Activated CD4-positive, alpha-beta T cell treated with anti-CD3 and anti-CD28 coated beads, Interleukin-2, amount 10 ng/mL, durations not matched to agents 7 days and 5 days (primary cell): ENCODE measurements around the gene SNCG. TPM values are rescaled to one million over a fixed set of nuclear protein-coding genes. Genes with fewer than 3 reads are reported as not detected.
A peak's percentile ranks its signal among the peaks of the same experiment; 100 is the strongest.
"Not testable (repeated sequence)": the region's sequence is repeated elsewhere in the genome, so short reads cannot be mapped to it uniquely, and the experiment has no call there.

Experiments
- CTCF ChIA-PET: fragments of 350-600 bp; sonication (Branson Sonifier 250); formaldehyde crosslinking; loops from one replicate; lab custom pipeline; 2021; ENCODE audit warnings: antibody characterized with exemption; lab: Charles Lee
- POLR2A ChIA-PET: fragments of 350-600 bp; sonication (Branson Sonifier 250); formaldehyde crosslinking; loops from one replicate; lab custom pipeline; 2021; ENCODE audit warnings: antibody characterized with exemption; lab: Charles Lee
- DNase-seq: peaks from one replicate; pipeline ENCODE4 v3.0.0-alpha.2; 2020
- H3K27ac Mint-ChIP-seq: one replicate; pipeline ENCODE4 v1.8.0; 2021; ENCODE audit warnings: mild to moderate bottlenecking, moderate library complexity, mixed read lengths
- H3K27me3 Mint-ChIP-seq: one replicate; pipeline ENCODE4 v1.8.0; 2021; ENCODE audit warnings: mixed read lengths
- H3K36me3 Mint-ChIP-seq: one replicate; pipeline ENCODE4 v1.8.0; 2021; ENCODE audit warnings: low read depth, mixed read lengths
- H3K4me1 Mint-ChIP-seq: one replicate; pipeline ENCODE4 v1.8.0; 2021; ENCODE audit warnings: mixed read lengths
- H3K4me3 Mint-ChIP-seq: one replicate; pipeline ENCODE4 v1.8.0; 2021; ENCODE audit warnings: mild to moderate bottlenecking, moderate library complexity, mixed read lengths
- H3K9me3 Mint-ChIP-seq: one replicate; pipeline ENCODE4 v1.8.0; 2021; ENCODE audit warnings: mixed read lengths
- total RNA-seq, 2 experiments: library from RNA; stranded (reverse); gene quantifications; one replicate each; pipeline ENCODE4 v1.2.3, GENCODE V29; 2021

The SNCG gene
- total RNA-seq: not detected

- H3K36me3 Mint-ChIP-seq: no peaks in the 10 kb centered on the region
- H3K4me3 Mint-ChIP-seq: no peak within 1 kb of the TSS
- peak within 1 kb of the TSS; percentile 71 for H3K27ac Mint-ChIP-seq
- no peaks in the 10 kb centered on the region for H3K27me3 Mint-ChIP-seq
- H3K9me3 Mint-ChIP-seq: peaks cover 5% of the 10 kb centered on the region
- POLR2A ChIA-PET: no interaction called here
- DNase-seq: no peak
- CTCF ChIA-PET: interaction anchor here (0.6 kb wide), 1 partner anchor 15 kb away, joined by 3 read pairs; no protein-coding TSS in a partner anchor
- H3K4me1 Mint-ChIP-seq: peaks cover 3% of the 10 kb centered on the region
These were observed at the start of gene SNCG for GRCh38 chr10:86958116-86958900. Gene SNCG (plus strand): TSS chr10:86958599. CDS start chr10:86958698, 99 bp downstream.

- no peak overlapping the region for H3K27ac Mint-ChIP-seq
- H3K36me3 Mint-ChIP-seq: peaks cover 11% of the 10 kb centered on the region
- H3K4me3 Mint-ChIP-seq: no peak overlapping the region
- CTCF ChIA-PET: no interaction called here
- no peaks in the 10 kb centered on the region for H3K9me3 Mint-ChIP-seq
- no peaks in the 10 kb centered on the region for H3K27me3 Mint-ChIP-seq
- DNase-seq: no peak
- no peaks in the 10 kb centered on the region for H3K4me1 Mint-ChIP-seq
- POLR2A ChIA-PET: no interaction called here
These were observed 43.7 kb upstream of the SNCG start for GRCh38 chr10:86914734-86915133.

- no peak for DNase-seq
- H3K27ac Mint-ChIP-seq: no peak overlapping the region
- ChIA-PET POLR2A (no interaction called here), CTCF (no interaction called here)
- no peaks in the 10 kb centered on the region for H3K4me1 Mint-ChIP-seq
- H3K27me3 Mint-ChIP-seq: no peaks in the 10 kb centered on the region
- no peaks in the 10 kb centered on the region for H3K9me3 Mint-ChIP-seq
- no peak overlapping the region for H3K4me3 Mint-ChIP-seq
- H3K36me3 Mint-ChIP-seq: peaks cover 11% of the 10 kb centered on the region
These were observed 40.4 kb upstream of the SNCG start for GRCh38 chr10:86918022-86918471.

GRCh38 chr10:86922553-86922961 lies 35.8 kb upstream of the SNCG start:
- Mint-ChIP-seq H3K9me3 (no peaks in the 10 kb centered on the region), H3K36me3 (peaks cover 3% of the 10 kb centered on the region), H3K27me3 (no peaks in the 10 kb centered on the region), H3K27ac (no peak overlapping the region), H3K4me1 (no peaks in the 10 kb centered on the region), H3K4me3 (no peak overlapping the region)
- ChIA-PET CTCF (no interaction called here), POLR2A (no interaction called here)
- no peak for DNase-seq

- DNase-seq: no peak
- CTCF ChIA-PET: no interaction called here
- Mint-ChIP-seq H3K27me3 (no peaks in the 10 kb centered on the region), H3K27ac (no peak overlapping the region), H3K4me1 (no peaks in the 10 kb centered on the region), H3K9me3 (no peaks in the 10 kb centered on the region), H3K36me3 (no peaks in the 10 kb centered on the region), H3K4me3 (no peak overlapping the region)
- POLR2A ChIA-PET: no interaction called here
These were observed 28.7 kb upstream of the SNCG start for GRCh38 chr10:86929468-86930380.

- POLR2A ChIA-PET: no interaction called here
- DNase-seq: no peak
- no peaks in the 10 kb centered on the region for H3K4me1 Mint-ChIP-seq
- no peaks in the 10 kb centered on the region for H3K9me3 Mint-ChIP-seq
- H3K27ac Mint-ChIP-seq: no peak overlapping the region
- H3K27me3 Mint-ChIP-seq: peaks cover 1% of the 10 kb centered on the region
- CTCF ChIA-PET: no interaction called here
- H3K36me3 Mint-ChIP-seq: no peaks in the 10 kb centered on the region
- H3K4me3 Mint-ChIP-seq: no peak overlapping the region
These were observed 26.5 kb upstream of the SNCG start for GRCh38 chr10:86931872-86932271.

- no peak for DNase-seq
- Mint-ChIP-seq H3K4me1 (no peaks in the 10 kb centered on the region), H3K27ac (no peak overlapping the region), H3K9me3 (no peaks in the 10 kb centered on the region), H3K36me3 (no peaks in the 10 kb centered on the region), H3K4me3 (no peak overlapping the region), H3K27me3 (peaks cover 1% of the 10 kb centered on the region)
- POLR2A ChIA-PET: no interaction called here
- CTCF ChIA-PET: interaction anchor here (0.6 kb wide), 1 partner anchor 26 kb away, joined by 3 read pairs; no protein-coding TSS in a partner anchor
These were observed 25.7 kb upstream of the SNCG start for GRCh38 chr10:86932674-86933073.

GRCh38 chr10:86934162-86934711 lies 24.2 kb upstream of the SNCG start:
- H3K4me3 Mint-ChIP-seq, H3K4me1 Mint-ChIP-seq, H3K27me3 Mint-ChIP-seq, H3K9me3 Mint-ChIP-seq, POLR2A ChIA-PET, H3K36me3 Mint-ChIP-seq, DNase-seq, H3K27ac Mint-ChIP-seq: not testable (repeated sequence)
- CTCF ChIA-PET: interaction anchor here (1.0 kb wide), 1 partner anchor 26 kb away, joined by 4 read pairs; no protein-coding TSS in a partner anchor

GRCh38 chr10:86936661-86937501 lies 21.5 kb upstream of the SNCG start:
- DNase-seq: no peak
- H3K4me1 Mint-ChIP-seq: peaks cover 1% of the 10 kb centered on the region
- no peak overlapping the region for H3K27ac Mint-ChIP-seq
- H3K4me3 Mint-ChIP-seq: no peak overlapping the region
- ChIA-PET CTCF (interaction anchor here (1.4 to 3.7 kb wide), 3 partner anchors 10 to 58 kb away, joined by 3 to 12 read pairs (median 3); partner anchors contain the start of gene ADIRF), POLR2A (no interaction called here)
- H3K36me3 Mint-ChIP-seq: no peaks in the 10 kb centered on the region
- peaks cover 1% of the 10 kb centered on the region for H3K27me3 Mint-ChIP-seq
- H3K9me3 Mint-ChIP-seq: no peaks in the 10 kb centered on the region

- H3K27me3 Mint-ChIP-seq: peaks cover 1% of the 10 kb centered on the region
- POLR2A ChIA-PET: no interaction called here
- DNase-seq: no peak
- no peaks in the 10 kb centered on the region for H3K36me3 Mint-ChIP-seq
- no peaks in the 10 kb centered on the region for H3K9me3 Mint-ChIP-seq
- CTCF ChIA-PET: interaction anchor here (0.8 to 3.7 kb wide), 6 partner anchors 9 to 242 kb away, joined by 3 to 12 read pairs (median 4); partner anchors contain the start of gene ADIRF
- no peak overlapping the region for H3K4me3 Mint-ChIP-seq
- no peak overlapping the region for H3K27ac Mint-ChIP-seq
- peaks cover 1% of the 10 kb centered on the region for H3K4me1 Mint-ChIP-seq
These were observed 20.8 kb upstream of the SNCG start for GRCh38 chr10:86937502-86938154.

GRCh38 chr10:86938260-86938659 lies 20.1 kb upstream of the SNCG start:
- H3K27ac Mint-ChIP-seq: no peak overlapping the region
- peaks cover 1% of the 10 kb centered on the region for H3K27me3 Mint-ChIP-seq
- POLR2A ChIA-PET: no interaction called here
- CTCF ChIA-PET: interaction anchor here (0.6 to 3.7 kb wide), 15 partner anchors 8 to 1143 kb away, joined by 3 to 14 read pairs (median 3); partner anchors contain the start of genes ADIRF and MMRN2
- no peak for DNase-seq
- H3K9me3 Mint-ChIP-seq: no peaks in the 10 kb centered on the region
- H3K4me1 Mint-ChIP-seq: peaks cover 1% of the 10 kb centered on the region
- H3K36me3 Mint-ChIP-seq: no peaks in the 10 kb centered on the region
- H3K4me3 Mint-ChIP-seq: no peak overlapping the region
